Gastrocnemius medialis (tissue), 4 donors: Measurements from ENCODE around the gene CNTF. TPM values are rescaled to one million over a fixed set of nuclear protein-coding genes. Genes with fewer than 3 reads are reported as not detected.

Experiments
- ATAC-seq, 2 donors: fragments of 150-250 bp; one replicate each; pipeline ENCODE4 v1.9.1; 2016
- DNase-seq, 2 donors: peaks; one replicate each; pipeline ENCODE4 v3.0.0-alpha.2; 2019
- H3K27ac ChIP-seq, 4 donors: fragments of 200-600 bp; sonication (generic); 1 replicate in 1 of 4; 2 replicates in 3 of 4; pipeline ENCODE4 v1.5.1; 2016 to 2018; ENCODE audit warnings: mild to moderate bottlenecking in 2 of 4, moderate library complexity in 1 of 4
- H3K27me3 ChIP-seq, 3 donors: fragments of 200-600 bp; sonication (generic) in 2 of 3; 1 replicate in 1 of 3; 2 replicates in 2 of 3; pipeline versions ENCODE4 v1.5.1 to v1.6.0; 2016 to 2019; ENCODE audit warnings: mild to moderate bottlenecking in 1 of 3, moderate library complexity in 1 of 3
- H3K36me3 ChIP-seq, 2 donors: fragments of 200-600 bp; sonication (generic) in 1 of 2; one replicate each; pipeline ENCODE4 v1.5.1; 2017 to 2018
- H3K4me1 ChIP-seq, 2 donors: fragments of 200-600 bp; sonication (generic) in 1 of 2; one replicate each; pipeline ENCODE4 v1.5.1; 2016 to 2017; ENCODE audit warnings: mild to moderate bottlenecking in 2 of 2
- H3K4me3 ChIP-seq, 4 donors: fragments of 200-600 bp; sonication (generic) in 3 of 4; 1 replicate in 1 of 4; 2 replicates in 3 of 4; pipeline ENCODE4 v1.5.1; 2016 to 2019; ENCODE audit warnings: mild to moderate bottlenecking in 2 of 4
- H3K9me3 ChIP-seq, 3 donors: fragments of 200-600 bp; sonication (generic) in 2 of 3; 1 replicate in 1 of 3; 2 replicates in 2 of 3; pipeline ENCODE4 v1.5.1; 2016 to 2019
- POLR2A ChIP-seq, 2 donors: fragments of 450-650 bp; IDR thresholded peaks; one replicate each; pipeline ENCODE4 v1.6.1; 2017; ENCODE audit warnings: antibody characterized with exemption in 2 of 2, mild to moderate bottlenecking in 2 of 2, moderate library complexity in 2 of 2
- in situ Hi-C, 4 donors: fragments of 200-750 bp; cut with MboI; loops; one replicate each; pipeline versions ENCODE4 v1.15.0 to v1.8.0; 2017; ENCODE audit warnings: low sequenced_read_pairs in 4 of 4
- intact Hi-C: fragments of 100-400 bp; cut with DNase I; formaldehyde crosslinking; loops from one replicate; pipeline ENCODE4 v1.15.1; 2023; ENCODE audit warnings: low total_unique reads
- total RNA-seq, 4 donors: library from RNA; depleted of rRNA; stranded (reverse); fragments of >200 nt; gene quantifications; one replicate each; pipeline versions ENCODE4 v1.1.0 to v1.2.3, GENCODE V29; 2016
- TF ChIP-seq, protein P1 (sequence below), 5 experiments: fragments of 450-650 bp in 3 of 5; fragments of 200-600 bp in 2 of 5; sonication (generic) in 2 of 5; IDR thresholded peaks in 4 of 5; conservative IDR thresholded peaks in 1 of 5; 1 replicate in 4 of 5; 2 replicates in 1 of 5; pipeline ENCODE4 v1.5.1; 2016 to 2019; ENCODE audit warnings: antibody characterized with exemption in 5 of 5, mild to moderate bottlenecking in 3 of 5, moderate library complexity in 3 of 5

Gene CNTF
- total RNA-seq, 4 donors from 2014 or later = 3.2 to 8.5 (median 4.0) TPM

DNA sequence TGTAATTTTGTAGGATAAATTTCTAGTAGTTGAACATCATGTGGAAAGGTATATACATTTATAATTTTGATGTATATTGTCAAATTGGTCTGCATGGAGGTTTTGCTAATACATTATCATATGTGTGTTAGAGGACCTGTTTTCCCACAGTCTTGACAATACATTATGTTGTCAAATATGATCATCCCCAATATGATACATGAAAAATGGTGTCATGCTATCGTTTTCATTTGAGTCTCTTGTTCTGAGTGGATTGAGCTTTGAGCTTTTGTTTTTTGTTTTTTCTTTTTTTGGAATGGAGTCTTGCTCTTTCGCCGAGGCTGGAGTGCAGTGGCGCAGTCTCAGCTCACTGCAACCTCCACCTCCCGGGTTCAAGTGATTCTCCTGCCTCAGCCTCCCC is 14.1 kb upstream of the CNTF start:
- no peak overlapping the region for H3K27ac ChIP-seq
- no peak for ATAC-seq
- TF ChIP-seq, protein P1, sequence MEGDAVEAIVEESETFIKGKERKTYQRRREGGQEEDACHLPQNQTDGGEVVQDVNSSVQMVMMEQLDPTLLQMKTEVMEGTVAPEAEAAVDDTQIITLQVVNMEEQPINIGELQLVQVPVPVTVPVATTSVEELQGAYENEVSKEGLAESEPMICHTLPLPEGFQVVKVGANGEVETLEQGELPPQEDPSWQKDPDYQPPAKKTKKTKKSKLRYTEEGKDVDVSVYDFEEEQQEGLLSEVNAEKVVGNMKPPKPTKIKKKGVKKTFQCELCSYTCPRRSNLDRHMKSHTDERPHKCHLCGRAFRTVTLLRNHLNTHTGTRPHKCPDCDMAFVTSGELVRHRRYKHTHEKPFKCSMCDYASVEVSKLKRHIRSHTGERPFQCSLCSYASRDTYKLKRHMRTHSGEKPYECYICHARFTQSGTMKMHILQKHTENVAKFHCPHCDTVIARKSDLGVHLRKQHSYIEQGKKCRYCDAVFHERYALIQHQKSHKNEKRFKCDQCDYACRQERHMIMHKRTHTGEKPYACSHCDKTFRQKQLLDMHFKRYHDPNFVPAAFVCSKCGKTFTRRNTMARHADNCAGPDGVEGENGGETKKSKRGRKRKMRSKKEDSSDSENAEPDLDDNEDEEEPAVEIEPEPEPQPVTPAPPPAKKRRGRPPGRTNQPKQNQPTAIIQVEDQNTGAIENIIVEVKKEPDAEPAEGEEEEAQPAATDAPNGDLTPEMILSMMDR (IDR thresholded peaks at IDR 0.05 in 4 of 5, conservative IDR thresholded peaks at IDR 0.05 in 1 of 5) = no peak
- TF ChIP-seq POLR2A (IDR thresholded peaks at IDR 0.05) = no peak
- no peak for DNase-seq
- H3K9me3 ChIP-seq = no peaks in the 10 kb centered on the region
- no peaks in the 10 kb centered on the region for H3K27me3 ChIP-seq
- H3K4me3 ChIP-seq = no peak overlapping the region
- intact Hi-C loops = no loop called here
- peaks cover 4 to 36% of the 10 kb centered on the region in 2 donors for H3K36me3 ChIP-seq
- in situ Hi-C loops = no loop called here
- peaks cover 12 to 34% of the 10 kb centered on the region in 2 donors for H3K4me1 ChIP-seq

DNA sequence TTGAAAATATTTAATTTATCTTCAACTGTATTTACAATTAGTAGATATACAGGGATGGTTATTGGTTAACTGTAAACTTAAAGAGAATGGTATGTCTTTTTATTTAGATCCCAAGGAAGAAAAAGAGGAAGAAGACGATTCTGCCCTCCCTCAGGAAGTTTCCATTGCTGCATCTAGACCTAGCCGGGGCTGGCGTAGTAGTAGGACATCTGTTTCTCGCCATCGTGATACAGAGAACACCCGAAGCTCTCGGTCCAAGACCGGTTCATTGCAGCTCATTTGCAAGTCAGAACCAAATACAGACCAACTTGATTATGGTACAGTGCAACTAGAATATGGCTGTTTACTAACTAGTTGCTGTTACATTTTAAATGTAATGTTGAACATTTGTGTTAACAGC is 12.7 kb upstream of the CNTF start:
- Histone ChIP-seq H3K36me3 (peaks cover 4 to 50% of the 10 kb centered on the region in 2 donors), H3K27ac (no peak overlapping the region), H3K9me3 (no peaks in the 10 kb centered on the region), H3K4me3 (no peak overlapping the region), H3K27me3 (no peaks in the 10 kb centered on the region), H3K4me1 (peaks cover 12 to 23% of the 10 kb centered on the region in 2 donors)
- in situ Hi-C loops = no loop called here
- TF ChIP-seq POLR2A (IDR thresholded peaks at IDR 0.05) = no peak
- TF ChIP-seq, protein P1 (IDR thresholded peaks at IDR 0.05 in 4 of 5, conservative IDR thresholded peaks at IDR 0.05 in 1 of 5) = no peak
- ATAC-seq (no peak), DNase-seq (no peak)
- intact Hi-C loops = no loop called here

DNA sequence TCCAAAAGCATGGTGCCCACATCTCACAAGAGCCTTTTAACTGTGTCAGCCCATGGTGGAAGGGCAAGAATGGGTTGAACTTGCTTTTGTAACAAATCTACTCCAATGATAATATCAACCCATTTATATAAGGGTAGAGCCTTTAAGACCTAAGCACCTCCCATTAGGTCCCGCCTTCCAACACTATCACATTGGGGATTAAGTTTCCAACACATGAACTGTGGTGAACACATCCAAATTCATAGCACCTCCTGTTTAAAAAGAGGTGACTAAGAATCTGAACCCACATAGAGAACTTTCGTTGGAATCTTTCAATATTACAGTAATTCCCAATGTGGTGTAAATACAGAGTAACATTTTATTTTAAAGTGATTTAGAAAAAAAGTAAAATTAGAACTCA is 9.2 kb upstream of the CNTF start:
- no peaks in the 10 kb centered on the region for H3K9me3 ChIP-seq
- DNase-seq (no peak), ATAC-seq (no peak)
- H3K4me3 ChIP-seq = no peak overlapping the region
- intact Hi-C loops (no loop called here), in situ Hi-C loops (no loop called here)
- peaks cover 4 to 73% of the 10 kb centered on the region in 2 donors for H3K36me3 ChIP-seq
- H3K27ac ChIP-seq = peak overlapping the region in 1 of 4 donors; percentile 19
- H3K4me1 ChIP-seq = peaks cover 0 to 14% of the 10 kb centered on the region in 2 donors
- H3K27me3 ChIP-seq = no peaks in the 10 kb centered on the region
- TF ChIP-seq, protein P1 (IDR thresholded peaks at IDR 0.05 in 4 of 5, conservative IDR thresholded peaks at IDR 0.05 in 1 of 5) = no peak

DNA sequence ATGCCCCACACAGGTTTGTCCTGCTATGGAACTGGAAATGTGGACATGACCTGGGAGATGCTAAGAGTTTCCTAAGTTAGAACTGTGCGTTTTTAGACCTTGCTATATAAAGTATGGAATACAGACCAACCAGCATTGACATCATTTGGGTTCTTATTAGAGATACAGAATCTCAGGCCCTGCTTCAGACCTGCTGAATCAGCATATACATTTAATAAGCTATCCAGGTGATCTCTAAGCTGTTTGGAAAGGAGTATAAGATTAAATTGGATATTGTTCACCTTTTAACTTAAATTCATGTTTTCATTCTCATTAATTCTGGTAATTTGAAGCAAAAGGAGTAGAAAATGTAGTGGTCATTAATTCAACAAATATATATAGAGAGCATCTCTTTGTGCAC is 6.9 kb upstream of the CNTF start:
- Histone ChIP-seq H3K27ac (peak overlapping the region in 2 of 4 donors; percentile 50 to 53), H3K4me1 (peaks cover 0 to 10% of the 10 kb centered on the region in 2 donors), H3K36me3 (peaks cover 4 to 76% of the 10 kb centered on the region in 2 donors), H3K4me3 (no peak overlapping the region), H3K9me3 (no peaks in the 10 kb centered on the region), H3K27me3 (no peaks in the 10 kb centered on the region)
- no peak for TF ChIP-seq POLR2A (IDR thresholded peaks at IDR 0.05)
- TF ChIP-seq, protein P1 (IDR thresholded peaks at IDR 0.05 in 4 of 5, conservative IDR thresholded peaks at IDR 0.05 in 1 of 5) = no peak
- no peak for DNase-seq
- in situ Hi-C loops (no loop called here), intact Hi-C loops (no loop called here)
- no peak for ATAC-seq

DNA sequence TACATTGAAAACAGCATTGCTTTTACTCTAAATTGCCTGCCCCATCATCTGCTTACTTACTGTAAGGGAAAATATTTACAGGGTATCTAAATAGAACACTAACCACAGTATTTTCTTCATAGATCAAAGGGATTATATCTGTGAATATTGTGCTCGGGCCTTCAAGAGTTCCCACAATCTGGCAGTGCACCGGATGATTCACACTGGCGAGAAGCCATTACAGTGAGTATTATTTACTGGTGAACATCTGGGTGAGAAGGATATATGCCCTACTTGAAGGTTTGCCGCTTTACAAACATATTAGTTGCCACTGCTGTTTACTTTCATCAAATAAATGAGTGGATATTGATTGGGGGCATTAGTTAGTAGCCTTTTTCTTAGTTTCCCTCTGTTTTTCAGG is 5.9 kb upstream of the CNTF start:
- TF ChIP-seq, protein P1 (IDR thresholded peaks at IDR 0.05 in 4 of 5, conservative IDR thresholded peaks at IDR 0.05 in 1 of 5) = no peak
- no peak for TF ChIP-seq POLR2A (IDR thresholded peaks at IDR 0.05)
- Histone ChIP-seq H3K36me3 (peaks cover 4 to 75% of the 10 kb centered on the region in 2 donors), H3K4me1 (peaks cover 0 to 10% of the 10 kb centered on the region in 2 donors), H3K27ac (peak overlapping the region; percentile 32 to 53 (median 49)), H3K9me3 (no peaks in the 10 kb centered on the region), H3K27me3 (no peaks in the 10 kb centered on the region), H3K4me3 (no peak overlapping the region)
- peak; percentile 94 to 95 for ATAC-seq
- DNase-seq = peak; percentile 21 to 72
- intact Hi-C loops = loop anchor here (2.0 kb wide), 1 partner anchor 38 kb away; the partner anchor contains the start of gene ZFP91
- in situ Hi-C loops = no loop called here
